Left forelimb (tissue), 1 donor: Measurements from ENCODE around the gene TNFAIP2.

Experiments used
- DNase-seq: peaks from one replicate; pipeline ENCODE4 v3.0.0-alpha.2; 2018; ENCODE audit warnings: low spot score

The TNFAIP2 gene

DNA sequence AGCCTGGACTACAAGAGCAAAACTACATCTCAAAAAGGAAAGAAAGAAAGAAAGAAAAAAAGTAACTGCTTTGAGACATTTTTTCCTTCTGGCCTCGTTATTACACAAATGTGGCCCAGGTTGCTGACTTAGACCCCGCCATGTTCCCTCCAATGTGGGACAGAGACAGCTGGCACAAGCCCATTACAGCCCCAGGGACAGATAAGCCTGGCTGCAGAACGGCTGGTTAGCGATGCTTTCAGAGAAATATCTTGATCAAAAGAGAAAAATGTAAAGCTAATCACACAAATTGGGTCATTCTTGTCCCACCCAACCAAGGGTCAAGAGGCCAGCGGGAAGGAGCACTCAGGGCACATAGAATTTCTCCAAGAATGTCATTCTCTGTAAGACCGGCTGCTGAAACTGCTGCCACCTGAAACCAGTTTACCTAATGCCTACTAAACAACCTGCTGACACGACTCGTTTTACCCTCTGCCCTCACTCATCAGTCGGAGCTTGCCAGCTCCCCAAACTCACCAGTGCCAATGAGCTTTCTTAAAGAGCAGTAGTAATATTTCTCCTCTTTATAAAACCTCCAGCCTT is 63.1 kb downstream of the TNFAIP2 start:
- DNase-seq, result no peak
